ENCODE data around the gene WIPF2.
A peak's percentile ranks its signal among the peaks of the same experiment; 100 is the strongest.

The WIPF2 gene

DNA sequence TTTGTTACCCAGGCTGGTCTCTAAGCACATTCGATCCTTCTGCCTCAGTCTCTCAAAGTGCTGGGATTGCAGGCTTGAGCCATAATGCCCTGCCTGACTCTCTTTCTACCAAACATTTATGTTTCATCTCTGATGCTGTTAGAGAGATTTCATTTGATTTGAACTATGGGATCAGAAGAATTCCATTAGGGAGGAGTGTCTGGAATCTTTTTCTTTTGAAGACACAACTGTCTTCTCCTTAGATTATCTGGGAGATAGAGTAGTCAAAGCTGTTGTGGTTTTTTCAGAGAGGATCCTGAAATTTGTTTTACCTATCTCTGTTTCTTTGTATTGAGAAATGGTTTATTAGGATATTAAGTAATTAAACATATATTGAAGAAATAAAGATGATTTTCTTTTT is 29.4 kb downstream of the WIPF2 start:
- FAIRE-seq (no peak), DNase-seq (ENCODE audit: insufficient read length, low spot score) (no peak)
- no peak for TF ChIP-seq POLR2A (IDR thresholded peaks at IDR 0.05; ENCODE audit: low read depth, low read length)

DNA sequence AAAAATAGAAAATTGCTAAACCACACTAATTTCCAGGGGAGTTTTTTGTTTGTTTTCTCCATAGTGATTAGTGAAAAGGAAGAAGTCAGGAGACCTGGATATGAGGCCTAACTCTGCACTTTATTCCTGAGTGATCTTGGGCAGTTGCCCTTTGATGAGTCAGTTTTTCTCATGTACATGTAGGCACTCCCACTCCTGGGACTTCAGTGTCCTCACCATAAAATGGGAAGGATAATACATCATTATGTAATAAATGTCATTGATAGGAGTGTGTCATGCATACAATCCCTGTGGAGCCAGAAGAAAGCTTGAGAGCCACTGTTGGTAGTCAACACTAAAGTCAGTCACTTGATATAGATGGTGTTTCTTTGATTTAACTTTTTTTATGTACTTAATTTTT is 32.5 kb downstream of the WIPF2 start:
- no peak for TF ChIP-seq POLR2A (IDR thresholded peaks at IDR 0.05; ENCODE audit: low read depth, low read length)
- FAIRE-seq (peak; percentile 95), DNase-seq (ENCODE audit: insufficient read length, low spot score) (peak; percentile 78)

DNA sequence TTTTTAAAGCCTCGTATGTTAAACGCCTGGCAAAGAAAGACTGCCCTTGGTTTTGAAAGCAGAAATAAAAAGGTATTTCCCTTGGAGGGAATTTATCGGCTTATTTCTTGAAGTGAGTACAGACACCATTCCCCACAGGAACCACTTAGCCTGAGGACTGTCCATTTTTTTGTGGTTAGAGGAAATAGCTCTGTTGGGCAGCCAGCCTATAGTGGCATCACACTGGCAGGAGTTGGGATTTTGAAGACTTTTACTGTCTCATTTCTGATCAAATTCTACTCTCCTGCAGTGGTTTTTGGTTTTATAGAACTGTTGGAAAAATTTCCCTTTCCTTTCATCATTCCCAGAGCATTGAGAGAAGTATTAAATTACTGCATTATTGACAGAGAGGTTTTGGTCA is 34.5 kb downstream of the WIPF2 start:
- FAIRE-seq (no peak), DNase-seq (ENCODE audit: insufficient read length, low spot score) (no peak)
- TF ChIP-seq POLR2A (IDR thresholded peaks at IDR 0.05; ENCODE audit: low read depth, low read length), result no peak

DNA sequence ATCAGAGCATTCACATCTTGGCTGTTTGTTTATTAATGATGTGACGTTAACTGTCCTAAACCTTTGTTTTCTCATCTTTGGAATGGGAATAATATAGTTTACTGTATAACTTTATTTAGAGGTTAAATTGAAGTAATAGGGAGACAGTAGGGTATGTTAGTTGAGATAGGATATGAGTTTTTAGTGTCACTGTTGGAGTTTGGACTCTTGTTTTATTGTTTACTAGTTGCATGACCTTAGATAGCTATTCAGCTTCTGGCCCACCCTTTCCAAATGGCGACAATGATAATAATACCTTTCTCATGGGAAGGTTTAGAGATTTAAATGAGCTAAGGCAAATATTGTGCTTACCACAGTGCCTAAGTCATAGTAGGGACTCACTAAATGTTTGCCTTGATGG is 40.4 kb downstream of the WIPF2 start:
- no peak for DNase-seq (ENCODE audit: insufficient read length, low spot score)
- TF ChIP-seq POLR2A (IDR thresholded peaks at IDR 0.05; ENCODE audit: low read depth, low read length), result no peak
- no peak for FAIRE-seq

DNA sequence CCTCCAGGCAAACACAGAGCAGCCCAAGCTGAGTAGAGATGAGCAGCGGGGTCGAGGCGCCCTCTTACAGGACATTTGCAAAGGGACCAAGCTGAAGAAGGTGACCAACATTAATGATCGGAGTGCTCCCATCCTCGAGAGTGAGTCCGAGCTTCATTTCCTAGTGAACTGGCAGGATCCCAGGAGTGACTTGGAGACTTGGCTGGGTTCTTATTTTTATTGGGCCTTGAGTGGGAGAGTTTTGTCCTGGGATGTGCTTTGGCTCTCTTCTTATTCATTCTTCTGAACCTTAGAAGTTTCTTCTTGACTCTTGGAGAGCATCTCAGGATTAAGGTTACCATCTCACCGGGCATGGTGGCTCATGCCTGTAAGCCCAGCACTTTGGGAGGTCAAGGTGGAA is 41.4 kb downstream of the WIPF2 start:
- no peak for DNase-seq (ENCODE audit: insufficient read length, low spot score)
- no peak for TF ChIP-seq POLR2A (IDR thresholded peaks at IDR 0.05; ENCODE audit: low read depth, low read length)
- no peak for FAIRE-seq

DNA sequence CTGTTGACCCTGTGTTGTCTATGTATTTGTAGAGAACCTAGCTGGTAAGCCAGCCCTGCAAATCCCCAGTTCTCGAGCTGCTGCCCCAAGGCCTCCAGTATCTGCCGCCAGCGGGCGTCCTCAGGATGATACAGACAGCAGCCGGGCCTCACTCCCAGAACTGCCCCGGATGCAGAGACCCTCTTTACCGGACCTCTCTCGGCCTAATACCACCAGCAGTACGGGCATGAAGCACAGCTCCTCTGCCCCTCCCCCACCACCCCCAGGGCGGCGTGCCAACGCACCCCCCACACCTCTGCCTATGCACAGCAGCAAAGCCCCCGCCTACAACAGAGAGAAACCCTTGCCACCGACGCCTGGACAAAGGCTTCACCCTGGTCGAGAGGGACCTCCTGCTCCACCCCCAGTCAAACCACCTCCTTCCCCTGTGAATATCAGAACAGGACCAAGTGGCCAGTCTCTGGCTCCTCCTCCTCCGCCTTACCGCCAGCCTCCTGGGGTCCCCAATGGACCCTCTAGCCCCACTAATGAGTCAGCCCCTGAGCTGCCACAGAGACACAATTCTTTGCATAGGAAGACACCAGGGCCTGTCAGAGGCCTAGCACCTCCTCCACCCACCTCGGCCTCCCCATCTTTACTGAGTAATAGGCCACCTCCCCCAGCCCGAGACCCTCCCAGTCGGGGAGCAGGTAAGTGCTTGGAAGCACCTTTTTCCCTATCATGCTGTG is 45.5 kb downstream of the WIPF2 start:
- no peak for TF ChIP-seq POLR2A (IDR thresholded peaks at IDR 0.05; ENCODE audit: low read depth, low read length)
- DNase-seq (ENCODE audit: insufficient read length, low spot score) (no peak), FAIRE-seq (no peak)

DNA sequence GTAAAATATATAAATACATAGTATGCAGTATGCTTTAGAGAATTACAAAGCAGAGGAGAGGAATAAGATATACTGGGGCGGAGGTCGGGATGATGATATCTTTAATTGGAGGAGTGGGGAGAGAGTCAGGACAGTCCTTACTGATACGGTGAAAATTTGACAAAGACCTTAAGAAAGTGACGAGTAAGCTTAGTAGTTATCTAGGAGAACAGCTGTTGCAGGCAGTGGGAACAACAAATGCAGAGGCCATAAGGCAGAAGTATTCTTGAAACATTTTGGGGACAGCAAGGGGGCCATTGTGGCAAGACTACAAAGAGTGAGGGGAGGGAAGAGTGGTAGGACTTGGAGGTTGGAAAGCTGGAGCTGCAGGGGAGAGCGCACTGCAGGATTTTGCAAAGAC is 46.2 kb downstream of the WIPF2 start:
- TF ChIP-seq POLR2A (IDR thresholded peaks at IDR 0.05; ENCODE audit: low read depth, low read length), result no peak
- no peak for FAIRE-seq
- no peak for DNase-seq (ENCODE audit: insufficient read length, low spot score)

DNA sequence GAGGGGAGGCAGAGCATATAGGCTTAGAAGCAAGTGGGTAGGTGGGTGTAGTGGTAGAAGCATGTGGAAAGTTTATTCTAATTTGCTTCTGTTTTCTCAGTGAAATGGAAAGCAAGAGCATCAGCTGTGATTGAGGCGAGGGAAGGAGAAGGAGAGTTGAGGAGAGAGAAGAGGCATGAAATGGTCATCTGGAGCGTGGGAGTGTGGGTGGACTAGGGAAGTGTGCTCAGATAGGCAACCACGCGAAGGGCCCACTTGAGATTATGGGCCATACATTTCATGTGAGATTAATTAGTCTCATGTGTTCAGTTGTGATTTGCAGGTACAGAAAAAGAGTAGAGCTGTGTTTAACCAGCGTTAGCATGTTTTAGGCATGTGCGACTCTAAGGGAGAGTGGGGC is 47.8 kb downstream of the WIPF2 start:
- no peak for DNase-seq (ENCODE audit: insufficient read length, low spot score)
- TF ChIP-seq POLR2A (IDR thresholded peaks at IDR 0.05; ENCODE audit: low read depth, low read length), result no peak
- FAIRE-seq, result no peak

DNA sequence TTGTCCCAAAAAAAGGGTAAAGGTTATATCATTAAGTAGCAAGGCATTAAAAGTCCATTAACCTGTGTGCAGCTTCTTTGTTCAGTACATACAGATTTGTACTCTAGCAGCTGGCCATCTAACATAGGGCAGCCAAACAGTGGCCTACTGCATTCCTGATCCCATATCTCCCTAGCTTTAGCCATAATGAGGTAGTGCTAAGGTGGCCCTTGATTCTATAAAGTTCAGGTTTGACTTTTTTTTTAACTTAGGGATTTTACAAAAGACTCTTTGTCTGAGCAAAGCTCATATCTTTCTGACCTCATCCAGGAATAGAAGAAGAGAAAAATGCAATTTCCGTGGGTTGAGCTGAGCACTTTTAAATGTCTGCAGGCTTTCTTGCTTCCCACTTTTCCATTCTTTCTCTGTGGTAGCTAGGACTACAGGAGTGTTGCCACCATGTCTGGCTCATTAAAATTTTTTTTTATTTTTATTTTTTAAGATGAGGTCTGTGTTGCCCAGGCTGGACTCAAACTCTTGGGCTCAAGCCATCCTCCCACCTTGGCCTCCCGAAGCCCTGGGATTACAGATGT is 49.1 kb downstream of the WIPF2 start:
- no peak for TF ChIP-seq POLR2A (IDR thresholded peaks at IDR 0.05; ENCODE audit: low read depth, low read length)
- DNase-seq (ENCODE audit: insufficient read length, low spot score) (no peak), FAIRE-seq (no peak)

DNA sequence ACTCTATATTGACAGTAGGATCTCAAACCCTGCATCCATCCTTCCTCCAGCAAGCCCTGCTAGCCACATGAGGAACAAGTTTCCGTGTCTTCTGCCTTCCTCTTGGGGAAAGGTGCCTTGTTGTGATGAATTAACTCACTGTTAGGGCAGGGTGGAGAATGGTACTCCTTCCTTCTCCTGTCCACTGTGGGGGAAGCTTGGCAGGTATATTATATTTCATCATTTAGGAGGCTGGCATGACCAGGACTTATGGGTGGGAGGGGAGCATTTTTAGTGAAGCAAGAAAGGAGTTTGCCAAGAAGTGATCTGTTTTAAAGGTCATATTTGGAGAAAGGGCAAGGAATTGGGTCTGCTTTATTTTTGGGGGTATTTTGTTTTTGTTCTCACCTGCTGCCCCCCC is 59.3 kb downstream of the WIPF2 start:
- DNase-seq (ENCODE audit: insufficient read length, low spot score) (no peak), FAIRE-seq (no peak)
- TF ChIP-seq POLR2A (IDR thresholded peaks at IDR 0.05; ENCODE audit: low read depth, low read length), result no peak

DNA sequence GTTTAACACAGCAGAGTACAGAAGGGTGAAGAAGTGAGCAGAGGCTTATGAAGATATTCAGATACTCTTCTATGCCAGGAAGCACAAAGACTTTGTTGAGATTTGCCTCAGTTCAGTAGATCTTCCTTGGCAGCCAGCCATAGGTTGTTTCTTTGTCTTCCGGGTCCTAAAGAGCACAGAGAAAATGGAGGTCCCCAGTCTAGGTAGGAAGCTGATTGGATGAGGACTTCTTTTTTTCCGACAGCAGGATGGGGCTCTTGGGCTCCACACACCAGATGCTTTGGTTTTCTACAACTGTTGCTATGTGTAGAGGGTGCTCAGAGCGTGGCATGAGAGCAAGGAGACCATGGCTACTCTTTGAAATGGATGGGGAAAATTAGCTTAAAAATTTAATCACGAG is 60.3 kb downstream of the WIPF2 start:
- no peak for DNase-seq (ENCODE audit: insufficient read length, low spot score)
- FAIRE-seq, result no peak
- no peak for TF ChIP-seq POLR2A (IDR thresholded peaks at IDR 0.05; ENCODE audit: low read depth, low read length)

DNA sequence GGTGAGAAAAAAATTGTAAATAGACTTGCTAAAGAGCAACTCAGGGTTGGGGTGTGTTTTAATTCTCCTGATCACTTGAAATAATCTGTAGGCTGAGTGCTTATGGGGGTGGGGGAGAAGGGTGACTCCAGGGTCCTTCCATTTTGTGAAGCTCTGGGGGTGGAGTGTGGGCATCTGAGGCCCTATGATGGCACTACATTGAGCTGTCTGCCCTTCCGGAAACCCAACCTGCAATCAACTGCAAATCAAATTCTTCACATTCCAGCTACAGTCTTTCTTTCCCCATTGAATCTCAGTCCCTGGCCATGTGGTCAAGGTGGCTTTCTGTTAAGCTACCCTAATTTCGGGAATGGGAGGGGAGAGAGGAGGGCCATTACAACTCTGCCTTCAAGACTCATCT is 62.6 kb downstream of the WIPF2 start:
- FAIRE-seq (no peak), DNase-seq (ENCODE audit: insufficient read length, low spot score) (peak; percentile 35)
- TF ChIP-seq POLR2A (IDR thresholded peaks at IDR 0.05; ENCODE audit: low read depth, low read length), result no peak

DNA sequence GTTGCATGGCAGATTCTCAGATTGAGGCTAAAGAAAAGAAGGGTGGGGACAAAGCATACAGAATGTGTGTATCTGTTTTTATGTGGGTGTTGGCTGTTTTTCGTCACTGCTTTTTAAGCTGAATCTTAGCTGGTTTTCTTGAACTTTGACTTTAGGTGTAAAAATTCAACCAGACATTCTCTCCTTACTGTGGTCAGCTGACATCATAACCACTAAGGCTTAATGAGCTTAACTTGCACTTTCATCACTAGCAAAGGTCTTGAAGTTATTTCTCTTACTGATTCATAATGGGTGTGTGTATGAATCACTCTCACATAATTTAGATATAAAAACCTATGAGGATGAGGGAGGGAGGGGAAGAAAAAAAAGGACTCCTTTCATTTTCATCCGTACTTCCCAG is 64.6 kb downstream of the WIPF2 start:
- FAIRE-seq (no peak), DNase-seq (ENCODE audit: insufficient read length, low spot score) (peak; percentile 53)
- TF ChIP-seq POLR2A (IDR thresholded peaks at IDR 0.05; ENCODE audit: low read depth, low read length), result no peak

DNA sequence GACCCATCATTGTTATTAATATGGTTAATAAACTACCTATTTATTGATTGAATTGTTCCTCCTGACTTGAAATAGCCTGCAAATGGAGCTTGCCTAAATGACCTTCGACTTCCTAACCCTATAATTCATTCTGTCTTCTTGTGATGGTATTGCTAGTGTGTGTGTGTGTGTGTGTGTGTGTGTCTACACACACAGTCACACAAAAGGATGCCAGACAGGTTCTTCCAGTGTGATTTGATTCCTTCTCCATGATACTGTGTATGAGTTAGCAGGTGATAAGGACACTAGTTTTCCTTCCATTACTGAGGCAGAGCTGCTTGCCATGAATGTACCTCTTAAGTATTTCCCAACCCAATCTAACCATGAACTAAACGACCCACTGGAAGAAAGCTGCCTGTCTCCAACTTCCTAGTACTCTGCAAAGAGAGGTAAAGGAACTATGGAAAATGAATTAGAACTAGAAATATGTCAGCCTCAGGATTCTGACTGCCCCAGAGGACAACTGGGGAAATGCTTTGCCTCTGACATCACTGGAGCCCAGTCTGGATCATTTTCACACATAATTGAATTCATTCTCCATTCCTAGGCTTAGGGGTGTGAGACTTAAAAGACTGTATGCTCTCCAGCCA is 65.1 kb downstream of the WIPF2 start:
- no peak for DNase-seq (ENCODE audit: insufficient read length, low spot score)

DNA sequence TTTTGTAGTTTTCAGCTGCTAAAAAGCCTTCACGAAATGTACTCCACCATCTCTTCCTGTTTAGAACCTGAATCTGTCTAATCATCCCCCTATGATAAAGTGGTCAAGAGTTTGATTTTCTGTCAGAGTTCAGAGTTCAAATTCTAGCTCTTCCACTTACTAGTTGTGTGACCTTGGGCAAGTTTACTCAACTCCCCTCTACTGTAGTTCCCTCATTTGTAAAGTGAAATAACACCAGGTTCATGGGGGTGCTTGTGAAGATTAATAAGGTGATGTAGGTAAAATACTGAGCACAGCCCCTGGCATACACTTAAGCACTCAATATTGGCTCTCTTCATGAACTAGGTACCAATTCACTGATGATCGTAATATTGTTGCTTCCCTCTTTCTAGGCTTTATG is 67.4 kb downstream of the WIPF2 start:
- DNase-seq (ENCODE audit: insufficient read length, low spot score) (no peak), FAIRE-seq (no peak)
- TF ChIP-seq POLR2A (IDR thresholded peaks at IDR 0.05; ENCODE audit: low read depth, low read length), result no peak

More for the DNA sequence above, 65.1 kb downstream of the WIPF2 start:
- FAIRE-seq, result no peak
- TF ChIP-seq POLR2A (IDR thresholded peaks at IDR 0.05; ENCODE audit: low read depth, low read length), result no peak
